Keratinocyte (primary cell): ENCODE results near the gene MLXIP. TPM values are rescaled to one million over a fixed set of nuclear protein-coding genes. Genes with fewer than 3 reads are reported as not detected.

Experiments
- DNase-seq: peaks from one replicate; pipeline ENCODE4 v3.0.0-alpha.2; 2011; ENCODE audit warnings: low read depth, missing footprints, low spot score
- FAIRE-seq: peaks from 2 replicates; lab custom pipeline; 2011; peaks lifted over from hg19 to GRCh38; lab: Jason Lieb, UNC
- H2AFZ ChIP-seq: 2 replicates; pipeline ENCODE4 v1.6.0; 2012; ENCODE audit warnings: low read length, control low read depth, inconsistent platforms; ENCODE audit not compliant: control insufficient read depth
- H3K27ac ChIP-seq: 2 replicates; pipeline ENCODE4 v1.5.1; 2011; ENCODE audit warnings: low read length; ENCODE audit not compliant: control insufficient read depth, insufficient read depth
- H3K27me3 ChIP-seq: 3 replicates; pipeline ENCODE4 v1.6.0; 2011; ENCODE audit warnings: low read length; ENCODE audit not compliant: control insufficient read depth, insufficient read depth; ENCODE audit errors: extremely low read depth
- H3K36me3 ChIP-seq, 2 experiments: 2 replicates in 1 of 2; 3 replicates in 1 of 2; pipeline ENCODE4 v1.5.1; 2011; ENCODE audit warnings: low read length in 2 of 2, mild to moderate bottlenecking in 1 of 2; ENCODE audit not compliant: control insufficient read depth in 2 of 2, insufficient read depth in 2 of 2; ENCODE audit errors: extremely low read depth in 1 of 2
- H3K4me1 ChIP-seq: 3 replicates; pipeline ENCODE4 v1.5.1; 2011; ENCODE audit warnings: low read length; ENCODE audit not compliant: control insufficient read depth, insufficient read depth; ENCODE audit errors: extremely low read depth
- H3K4me2 ChIP-seq: 3 replicates; pipeline ENCODE4 v1.6.0; 2011; ENCODE audit warnings: low read depth, low read length; ENCODE audit not compliant: control insufficient read depth, insufficient read depth; ENCODE audit errors: extremely low read depth
- H3K4me3 ChIP-seq, 3 experiments: fragments of 200-600 bp in 1 of 3; sonication (generic) in 1 of 3; 2 replicates in 2 of 3; 3 replicates in 1 of 3; pipeline ENCODE4 v1.5.1; 2011 to 2016; ENCODE audit warnings: low read length in 3 of 3, mild to moderate bottlenecking in 3 of 3, control low read depth in 2 of 3, inconsistent platforms in 1 of 3, low read depth in 1 of 3, mixed read lengths in 1 of 3, mixed run types in 1 of 3, moderate library complexity in 1 of 3; ENCODE audit not compliant: control insufficient read depth in 2 of 3, insufficient read depth in 2 of 3; ENCODE audit errors: extremely low read depth in 1 of 3
- H3K79me2 ChIP-seq: 2 replicates; pipeline ENCODE4 v1.6.0; 2012; ENCODE audit warnings: low read length; ENCODE audit not compliant: control insufficient read depth, insufficient read depth
- H3K9ac ChIP-seq: 3 replicates; pipeline ENCODE4 v1.6.0; 2011; ENCODE audit warnings: low read length; ENCODE audit not compliant: control insufficient read depth, insufficient read depth; ENCODE audit errors: extremely low read depth
- H3K9me1 ChIP-seq: 3 replicates; pipeline ENCODE4 v1.6.0; 2011; ENCODE audit warnings: low read length; ENCODE audit not compliant: control insufficient read depth, insufficient read depth; ENCODE audit errors: extremely low read depth
- H3K9me3 ChIP-seq: 2 replicates; pipeline ENCODE4 v1.5.1; 2012; ENCODE audit warnings: low read depth, low read length; ENCODE audit not compliant: control insufficient read depth
- H4K20me1 ChIP-seq: 3 replicates; pipeline ENCODE4 v1.6.0; 2011; ENCODE audit warnings: low read length; ENCODE audit not compliant: control insufficient read depth, insufficient read depth; ENCODE audit errors: extremely low read depth
- CTCF ChIP-seq, 3 experiments: IDR thresholded peaks in 1 of 3; conservative IDR thresholded peaks in 1 of 3; optimal IDR thresholded peaks in 1 of 3; 2 replicates in 2 of 3; 3 replicates in 1 of 3; pipeline versions ENCODE3 to v1.5.1; 2011; ENCODE audit warnings: low read length in 3 of 3, mild to moderate bottlenecking in 3 of 3, moderate library complexity in 2 of 3, control low read depth in 1 of 3, inconsistent platforms in 1 of 3; ENCODE audit not compliant: insufficient read depth in 2 of 3; ENCODE audit errors: extremely low read depth in 1 of 3
- EZH2 ChIP-seq: IDR thresholded peaks from one replicate; pipeline ENCODE4 v1.6.1; 2012; ENCODE audit warnings: inconsistent platforms, mild to moderate bottlenecking, low read length, moderate library complexity
- dilution Hi-C: fragments of 300-500 bp; cut with MboI; formaldehyde crosslinking; loops from one replicate; pipeline ENCODE4 v1.7.0; 2020; ENCODE audit warnings: low sequenced_read_pairs; ENCODE audit not compliant: extremely low pct_ligation_motif_present
- polyA plus RNA-seq, 5 experiments: library from polyadenylated mRNA; depleted of rRNA in 3 of 5; stranded (reverse) in 3 of 5; stranded (forward) in 1 of 5; unstranded in 1 of 5; fragments of >200 nt; gene quantifications; 1 replicate in 1 of 5; 2 replicates in 3 of 5; 3 replicates in 1 of 5; pipeline versions ENCODE4 v1.2.1 to v1.2.3, GENCODE V29; 2011 to 2012; ENCODE audit warnings: missing spikeins in 2 of 5, low read depth in 1 of 5, low replicate concordance in 1 of 5

Gene MLXIP
- polyA plus RNA-seq, 1 donor (not counting 4 experiments of a cell fraction or from before 2014, with no cell fraction given) = 5.5 TPM

- no peak for FAIRE-seq
- no peak overlapping the region for H2AFZ ChIP-seq
- peaks cover 7% of the 10 kb centered on the region for H3K4me1 ChIP-seq
- no peak overlapping the region for H3K9ac ChIP-seq
- H3K36me3 ChIP-seq = peaks cover 9 to 13% of the 10 kb centered on the region in 2 experiments
- H3K27ac ChIP-seq = peak overlapping the region; percentile 30
- H3K4me3 ChIP-seq = no peak overlapping the region
- no peaks in the 10 kb centered on the region for H3K27me3 ChIP-seq
- H4K20me1 ChIP-seq = no peaks in the 10 kb centered on the region
- dilution Hi-C loops = no loop called here
- no peak for DNase-seq
- H3K9me3 ChIP-seq = no peaks in the 10 kb centered on the region
- H3K4me2 ChIP-seq = peak overlapping the region; percentile 39
- H3K79me2 ChIP-seq = peaks cover 65% of the 10 kb centered on the region
- TF ChIP-seq CTCF (optimal IDR thresholded peaks at IDR 0.05 in 1 of 3, IDR thresholded peaks at IDR 0.05 in 1 of 3, conservative IDR thresholded peaks at IDR 0.05 in 1 of 3; ENCODE audit: extremely low read depth in 1 of 3, insufficient read depth in 2 of 3, low read length in 3 of 3) (no peak), EZH2 (no peak)
- H3K9me1 ChIP-seq = no peaks in the 10 kb centered on the region
Measured at GRCh38 chr12:122123761-122124145, 45.2 kb downstream of the MLXIP start.

GRCh38 chr12:122124370-122124769 is 45.8 kb downstream of the MLXIP start:
- Histone ChIP-seq H2AFZ (no peak overlapping the region), H3K79me2 (peaks cover 65% of the 10 kb centered on the region), H4K20me1 (no peaks in the 10 kb centered on the region), H3K9ac (no peak overlapping the region), H3K9me1 (no peaks in the 10 kb centered on the region), H3K27me3 (no peaks in the 10 kb centered on the region), H3K4me1 (peaks cover 7% of the 10 kb centered on the region), H3K4me3 (no peak overlapping the region), H3K9me3 (no peaks in the 10 kb centered on the region), H3K4me2 (no peak overlapping the region), H3K27ac (no peak overlapping the region), H3K36me3 (peaks cover 11 to 19% of the 10 kb centered on the region in 2 experiments)
- dilution Hi-C loops = no loop called here
- TF ChIP-seq EZH2 = no peak
- no peak for TF ChIP-seq CTCF (optimal IDR thresholded peaks at IDR 0.05 in 1 of 3, IDR thresholded peaks at IDR 0.05 in 1 of 3, conservative IDR thresholded peaks at IDR 0.05 in 1 of 3; ENCODE audit: extremely low read depth in 1 of 3, insufficient read depth in 2 of 3, low read length in 3 of 3)
- no peak for DNase-seq
- FAIRE-seq = no peak
